Sigmoid colon (tissue), 7 donors: ENCODE data around the gene PRKCB. TPM values are rescaled to one million over a fixed set of nuclear protein-coding genes. Genes with fewer than 3 reads are reported as not detected.

Experiments used
- DNase-seq: peaks from one replicate; pipeline ENCODE4 v3.0.0-alpha.2; 2019
- H3K27ac ChIP-seq, 4 donors: fragments of 200-600 bp; sonication (generic); one replicate each; pipeline ENCODE4 v1.5.1; 2016 to 2019; ENCODE audit warnings: mild to moderate bottlenecking in 1 of 4
- H3K27me3 ChIP-seq, 3 donors: fragments of 200-600 bp; sonication (generic); one replicate each; pipeline ENCODE4 v1.5.1; 2019; ENCODE audit warnings: mild to moderate bottlenecking in 1 of 3
- H3K36me3 ChIP-seq, 4 donors: fragments of 200-600 bp; sonication (generic); one replicate each; pipeline ENCODE4 v1.5.1; 2016 to 2019
- H3K4me1 ChIP-seq, 4 donors: fragments of 200-600 bp; sonication (generic); one replicate each; pipeline ENCODE4 v1.5.1; 2017 to 2019
- H3K4me3 ChIP-seq, 4 donors: fragments of 200-600 bp; sonication (generic); one replicate each; pipeline ENCODE4 v1.5.1; 2017 to 2019; ENCODE audit warnings: mild to moderate bottlenecking in 2 of 4, moderate library complexity in 1 of 4
- H3K9me3 ChIP-seq, 4 donors: fragments of 200-600 bp in 3 of 4; sonication (generic) in 3 of 4; one replicate each; pipeline versions ENCODE4 v1.5.1 to v1.6.1; 2013 to 2019
- EP300 ChIP-seq, 4 donors: sonication (generic); formaldehyde crosslinking; IDR thresholded peaks; one replicate each; pipeline ENCODE4 v1.6.1; 2017; ENCODE audit warnings: antibody characterized with exemption in 4 of 4
- POLR2A ChIP-seq, 2 donors: fragments of 450-650 bp; IDR thresholded peaks; one replicate each; pipeline ENCODE4 v1.6.1; 2016; ENCODE audit warnings: antibody characterized with exemption in 2 of 2, mild to moderate bottlenecking in 2 of 2, moderate library complexity in 2 of 2
- POLR2AphosphoS5 ChIP-seq, 4 donors: sonication (generic); formaldehyde crosslinking; IDR thresholded peaks; one replicate each; pipeline ENCODE4 v1.6.1; 2017; ENCODE audit warnings: antibody characterized with exemption in 4 of 4
- WGBS, 2 donors: extraction: QIAGEN DNeasy Blood & Tissue Kit; methylation state at CpG; one replicate each; pipeline ENCODE4 v1.1.7; 2013; 5-methylcytosine and 5-hydroxymethylcytosine counted together
- intact Hi-C: fragments of 100-400 bp; cut with DNase I; formaldehyde crosslinking; loops from one replicate; pipeline ENCODE4 v1.15.1; 2023
- polyA plus RNA-seq, 3 donors: library from polyadenylated mRNA; stranded (reverse); fragments of 200-250 nt; gene quantifications; one replicate each; pipeline ENCODE4 v1.2.3, GENCODE V29; 2013
- total RNA-seq, 4 donors: library from RNA; depleted of rRNA; stranded (reverse); fragments of >200 nt; gene quantifications; one replicate each; pipeline ENCODE4 v1.1.0, GENCODE V29; 2016
- TF ChIP-seq, protein P1 (sequence below), 4 experiments: fragments of 450-650 bp in 3 of 4; fragments of 200-600 bp in 1 of 4; IDR thresholded peaks; one replicate each; pipeline ENCODE4 v1.5.1; 2016 to 2019; ENCODE audit warnings: antibody characterized with exemption in 4 of 4, mild to moderate bottlenecking in 3 of 4, moderate library complexity in 2 of 4
- donor health status: healthy with polysubstance abuse.
- donor health status: Bipolar disorder and iron deficiency.
- donor health status: healthy.

The PRKCB gene
- total and polyA plus RNA-seq, 7 donors: 3.0 to 43.8 (median 21.4) TPM

DNA sequence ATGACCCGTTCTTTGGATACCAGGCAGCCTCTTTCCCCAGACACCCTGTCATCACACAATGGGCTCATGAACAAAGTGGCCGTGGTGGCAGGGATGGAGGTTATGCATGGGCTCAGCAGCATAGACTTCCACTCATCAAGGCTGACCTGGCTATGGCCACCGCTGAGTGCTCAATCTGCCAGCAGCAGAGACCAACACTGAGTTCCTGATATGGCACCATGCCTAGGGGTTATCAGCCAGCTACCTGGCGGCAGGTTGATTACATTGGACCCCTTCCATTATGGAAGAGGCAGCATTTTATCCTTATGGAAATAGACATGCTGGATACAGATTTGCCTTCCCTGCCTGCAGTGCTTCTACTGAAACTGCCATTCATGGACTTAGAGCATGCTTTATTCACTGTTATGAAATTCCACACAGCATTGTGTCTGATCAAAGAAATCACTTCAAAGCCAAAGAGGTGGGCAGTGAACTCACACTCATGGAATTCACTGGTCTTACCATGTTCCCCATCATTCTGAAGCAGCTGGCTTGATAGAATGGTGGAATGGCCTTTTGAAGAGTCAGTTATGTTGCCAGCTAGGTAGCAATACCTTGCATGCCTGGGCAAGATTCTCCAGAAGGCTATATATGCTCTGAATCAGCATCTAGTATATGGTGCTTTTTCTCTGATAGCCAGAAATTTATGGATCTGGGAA lies 160.6 kb downstream of the PRKCB start:
- intact Hi-C loops: no loop called here
- Histone ChIP-seq H3K9me3 (no peaks in the 10 kb centered on the region), H3K4me3 (no peak overlapping the region), H3K36me3 (no peaks in the 10 kb centered on the region), H3K27ac (no peak overlapping the region), H3K4me1 (no peaks in the 10 kb centered on the region), H3K27me3 (no peaks in the 10 kb centered on the region)
- TF ChIP-seq, protein P1, sequence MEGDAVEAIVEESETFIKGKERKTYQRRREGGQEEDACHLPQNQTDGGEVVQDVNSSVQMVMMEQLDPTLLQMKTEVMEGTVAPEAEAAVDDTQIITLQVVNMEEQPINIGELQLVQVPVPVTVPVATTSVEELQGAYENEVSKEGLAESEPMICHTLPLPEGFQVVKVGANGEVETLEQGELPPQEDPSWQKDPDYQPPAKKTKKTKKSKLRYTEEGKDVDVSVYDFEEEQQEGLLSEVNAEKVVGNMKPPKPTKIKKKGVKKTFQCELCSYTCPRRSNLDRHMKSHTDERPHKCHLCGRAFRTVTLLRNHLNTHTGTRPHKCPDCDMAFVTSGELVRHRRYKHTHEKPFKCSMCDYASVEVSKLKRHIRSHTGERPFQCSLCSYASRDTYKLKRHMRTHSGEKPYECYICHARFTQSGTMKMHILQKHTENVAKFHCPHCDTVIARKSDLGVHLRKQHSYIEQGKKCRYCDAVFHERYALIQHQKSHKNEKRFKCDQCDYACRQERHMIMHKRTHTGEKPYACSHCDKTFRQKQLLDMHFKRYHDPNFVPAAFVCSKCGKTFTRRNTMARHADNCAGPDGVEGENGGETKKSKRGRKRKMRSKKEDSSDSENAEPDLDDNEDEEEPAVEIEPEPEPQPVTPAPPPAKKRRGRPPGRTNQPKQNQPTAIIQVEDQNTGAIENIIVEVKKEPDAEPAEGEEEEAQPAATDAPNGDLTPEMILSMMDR (IDR thresholded peaks at IDR 0.05): no peak
- no peak for TF ChIP-seq EP300 (IDR thresholded peaks at IDR 0.05)
- no peak for TF ChIP-seq POLR2A (IDR thresholded peaks at IDR 0.05)
- TF ChIP-seq POLR2AphosphoS5 (IDR thresholded peaks at IDR 0.05): no peak
- DNase-seq: no peak
- WGBS, 2 donors: 69 to 94% methylated on average over 4 of the region's 4 CpGs

DNA sequence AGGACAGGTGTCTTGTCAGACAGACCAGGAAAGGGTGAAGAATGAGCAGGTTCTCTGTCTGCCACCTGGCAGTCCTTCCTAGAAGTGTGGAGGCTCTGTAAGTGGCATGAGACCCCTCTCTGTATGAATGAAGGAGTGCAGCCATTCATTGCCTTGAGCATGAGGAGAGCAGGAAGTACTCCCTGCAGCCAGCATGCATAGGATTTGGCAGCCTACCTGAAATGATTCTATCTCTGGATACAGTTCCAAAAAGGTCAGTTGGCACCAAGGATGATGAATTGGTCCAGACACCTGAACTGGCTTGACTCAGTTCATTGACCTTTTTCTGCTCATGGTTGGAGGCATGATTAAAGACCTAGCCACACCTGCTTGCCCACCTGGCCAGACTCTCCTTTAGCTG lies 163.0 kb downstream of the PRKCB start:
- H3K4me1 ChIP-seq: no peaks in the 10 kb centered on the region
- no peak for TF ChIP-seq POLR2AphosphoS5 (IDR thresholded peaks at IDR 0.05)
- TF ChIP-seq POLR2A (IDR thresholded peaks at IDR 0.05): no peak
- no peak for TF ChIP-seq EP300 (IDR thresholded peaks at IDR 0.05)
- TF ChIP-seq, protein P1 (IDR thresholded peaks at IDR 0.05): no peak
- intact Hi-C loops: no loop called here
- H3K36me3 ChIP-seq: no peaks in the 10 kb centered on the region
- H3K27me3 ChIP-seq: no peaks in the 10 kb centered on the region
- DNase-seq: no peak
- H3K9me3 ChIP-seq: no peaks in the 10 kb centered on the region
- no peak overlapping the region for H3K27ac ChIP-seq
- H3K4me3 ChIP-seq: no peak overlapping the region

DNA sequence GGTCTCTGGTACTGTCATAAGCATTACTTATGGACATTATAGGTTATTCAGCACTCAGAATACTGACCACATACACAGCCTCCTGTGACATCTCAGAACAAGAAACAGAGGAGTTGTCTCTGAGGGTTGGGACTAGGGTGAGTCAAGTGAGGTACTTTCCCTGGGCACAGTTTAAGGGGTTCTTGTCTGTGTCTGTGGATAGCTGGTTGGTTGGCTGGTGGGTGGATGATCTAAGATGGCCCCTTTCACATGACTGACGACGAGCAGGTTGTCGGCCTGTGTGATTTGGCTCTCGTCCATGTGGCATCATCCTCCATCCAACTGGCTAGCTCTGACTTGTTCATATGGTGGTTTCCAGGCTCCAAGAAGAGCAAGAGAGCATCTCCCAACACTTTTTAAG lies 163.9 kb downstream of the PRKCB start:
- no peak overlapping the region for H3K27ac ChIP-seq
- intact Hi-C loops: no loop called here

DNA sequence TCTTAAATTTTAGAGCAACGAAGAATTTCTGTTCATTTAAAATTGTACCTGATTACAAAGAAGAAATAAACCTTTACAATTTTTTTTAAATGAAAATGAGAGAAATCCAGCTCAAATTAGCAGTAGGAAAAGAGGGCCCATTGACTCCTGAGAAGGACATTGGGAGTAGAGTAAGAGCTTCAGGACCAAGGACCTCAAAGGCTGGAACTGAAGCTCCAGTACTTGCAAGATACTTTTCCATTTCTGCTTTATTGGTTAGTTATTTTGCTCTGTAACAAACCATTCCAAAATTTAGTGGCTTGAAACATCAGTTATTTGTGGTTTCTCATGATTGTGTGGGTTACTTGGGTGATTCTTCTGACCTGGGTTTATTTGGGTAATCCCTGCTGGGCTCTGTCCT lies 165.9 kb downstream of the PRKCB start:
- TF ChIP-seq, protein P1 (IDR thresholded peaks at IDR 0.05): no peak
- TF ChIP-seq EP300 (IDR thresholded peaks at IDR 0.05): no peak
- no peak overlapping the region for H3K27ac ChIP-seq
- H3K9me3 ChIP-seq: no peaks in the 10 kb centered on the region
- 87 to 88% methylated on average over 1 of the region's 1 CpG for WGBS, 2 donors
- no peaks in the 10 kb centered on the region for H3K4me1 ChIP-seq
- H3K27me3 ChIP-seq: no peaks in the 10 kb centered on the region
- H3K36me3 ChIP-seq: no peaks in the 10 kb centered on the region
- intact Hi-C loops: no loop called here
- no peak overlapping the region for H3K4me3 ChIP-seq
- DNase-seq: no peak

More for the DNA sequence above, 163.9 kb downstream of the PRKCB start:
- Histone ChIP-seq H3K27me3 (no peaks in the 10 kb centered on the region), H3K36me3 (no peaks in the 10 kb centered on the region), H3K4me1 (no peaks in the 10 kb centered on the region), H3K4me3 (no peak overlapping the region), H3K9me3 (no peaks in the 10 kb centered on the region)
- TF ChIP-seq POLR2A (IDR thresholded peaks at IDR 0.05): no peak
- no peak for TF ChIP-seq EP300 (IDR thresholded peaks at IDR 0.05)
- TF ChIP-seq, protein P1 (IDR thresholded peaks at IDR 0.05): no peak
- no peak for TF ChIP-seq POLR2AphosphoS5 (IDR thresholded peaks at IDR 0.05)
- no peak for DNase-seq
- WGBS, 2 donors: 80 to 83% methylated on average over 4 of the region's 4 CpGs

DNA sequence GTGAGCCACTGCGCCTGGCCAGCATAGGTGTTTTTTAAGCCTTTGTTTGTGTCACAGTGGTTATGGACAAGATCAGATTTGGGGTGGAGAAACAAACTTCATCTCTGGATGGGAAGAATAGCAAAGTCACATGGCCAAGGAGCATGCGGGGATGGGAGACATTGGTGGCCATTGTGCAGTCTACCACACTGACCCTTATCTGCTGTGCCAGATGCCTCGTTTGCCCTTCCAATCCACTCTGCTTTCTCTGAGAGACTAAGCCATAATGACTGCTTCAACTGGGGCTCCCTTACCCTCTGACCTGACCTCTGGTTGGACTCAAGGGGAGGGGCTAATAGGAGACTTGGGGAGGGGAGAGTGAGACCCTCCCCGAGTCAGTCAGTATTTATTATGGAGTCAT lies 166.8 kb downstream of the PRKCB start:
- H3K27me3 ChIP-seq: no peaks in the 10 kb centered on the region
- H3K27ac ChIP-seq: no peak overlapping the region
- H3K9me3 ChIP-seq: no peaks in the 10 kb centered on the region
- intact Hi-C loops: no loop called here
- WGBS, 2 donors: 83 to 95% methylated on average over 4 of the region's 4 CpGs
- TF ChIP-seq, protein P1 (IDR thresholded peaks at IDR 0.05): no peak
- TF ChIP-seq EP300 (IDR thresholded peaks at IDR 0.05): no peak
- TF ChIP-seq POLR2AphosphoS5 (IDR thresholded peaks at IDR 0.05): no peak
- TF ChIP-seq POLR2A (IDR thresholded peaks at IDR 0.05): no peak
- no peak for DNase-seq
- no peaks in the 10 kb centered on the region for H3K4me1 ChIP-seq
- H3K4me3 ChIP-seq: no peak overlapping the region
- H3K36me3 ChIP-seq: no peaks in the 10 kb centered on the region
